Liver (tissue), 9 donors: ENCODE measurements around the gene HHAT. TPM values are rescaled to one million over a fixed set of nuclear protein-coding genes. Genes with fewer than 3 reads are reported as not detected.

Experiments used
- DNase-seq: peaks from one replicate; pipeline ENCODE4 v3.0.0-alpha.2; 2017; ENCODE audit warnings: low spot score
- H3K27ac ChIP-seq, 2 donors: one replicate each; pipeline ENCODE4 v1.7.0; 2013; ENCODE audit warnings: inconsistent platforms in 2 of 2, low read length in 2 of 2, control low read depth in 1 of 2, low read depth in 1 of 2, mild to moderate bottlenecking in 1 of 2
- H3K27me3 ChIP-seq, 4 donors: one replicate each; pipeline versions ENCODE4 v1.6.1 to v1.7.0; 2013; ENCODE audit warnings: low read length in 3 of 4, inconsistent platforms in 1 of 4, mild to moderate bottlenecking in 1 of 4, moderate library complexity in 1 of 4; ENCODE audit not compliant: control insufficient read depth in 4 of 4, insufficient read depth in 4 of 4
- H3K36me3 ChIP-seq, 4 donors: one replicate each; pipeline versions ENCODE4 v1.6.1 to v1.7.0; 2013; ENCODE audit warnings: low read length in 3 of 4, mild to moderate bottlenecking in 3 of 4, low read depth in 1 of 4, moderate library complexity in 1 of 4; ENCODE audit not compliant: control insufficient read depth in 4 of 4, insufficient read depth in 3 of 4
- H3K4me1 ChIP-seq, 4 donors: one replicate each; pipeline versions ENCODE4 v1.6.1 to v1.7.0; 2013; ENCODE audit warnings: low read length in 3 of 4, mild to moderate bottlenecking in 3 of 4, moderate library complexity in 1 of 4; ENCODE audit not compliant: control insufficient read depth in 4 of 4, insufficient read depth in 4 of 4
- H3K4me3 ChIP-seq, 3 donors: one replicate each; pipeline versions ENCODE4 v1.6.1 to v1.7.0; 2013; ENCODE audit warnings: low read length in 3 of 3, control low read depth in 1 of 3, low read depth in 1 of 3, mild to moderate bottlenecking in 1 of 3
- H3K9ac ChIP-seq, 2 donors: one replicate each; pipeline ENCODE4 v1.7.0; 2013; ENCODE audit warnings: low read length in 2 of 2, mild to moderate bottlenecking in 2 of 2, moderate library complexity in 2 of 2, control low read depth in 1 of 2, low read depth in 1 of 2
- H3K9me3 ChIP-seq, 4 donors: one replicate each; pipeline versions ENCODE4 v1.6.1 to v1.7.0; 2013; ENCODE audit warnings: low read length in 3 of 4; ENCODE audit not compliant: control insufficient read depth in 4 of 4
- CTCF ChIP-seq: fragments of 150-350 bp; IDR thresholded peaks from 2 replicates; pipeline ENCODE4 v1.5.1; 2017; ENCODE audit warnings: improper control_type of control experiment, low read depth, low read length; ENCODE audit not compliant: missing input control
- EGR1 ChIP-seq, 2 donors: IDR thresholded peaks; 2 replicates each; pipeline ENCODE4 v1.6.1; 2016 to 2018; ENCODE audit warnings: antibody characterized with exemption in 2 of 2, low read depth in 2 of 2
- FOXA1 ChIP-seq: IDR thresholded peaks from 2 replicates; pipeline ENCODE4 v1.6.1; 2016; ENCODE audit warnings: antibody characterized with exemption
- MAX ChIP-seq: IDR thresholded peaks from 2 replicates; pipeline ENCODE4 v1.6.1; 2016; ENCODE audit warnings: antibody characterized with exemption
- REST ChIP-seq: IDR thresholded peaks from 2 replicates; pipeline ENCODE4 v1.6.1; 2016; ENCODE audit warnings: antibody characterized with exemption, mild to moderate bottlenecking
- WGBS: extraction: QIAGEN DNeasy Blood & Tissue Kit; methylation state at CpG from one replicate; pipeline ENCODE4 v1.1.7; 2013; 5-methylcytosine and 5-hydroxymethylcytosine counted together
- polyA plus RNA-seq, 2 donors: library from polyadenylated mRNA; stranded (reverse) in 1 of 2; unstranded in 1 of 2; fragments of 200-250 nt in 1 of 2; fragments of >200 nt in 1 of 2; fragmentation: Nextera tagmentation in 1 of 2; extraction: Ambion mirVana in 1 of 2; gene quantifications; one replicate each; pipeline versions ENCODE4 v1.2.1 to v1.2.3, GENCODE V29; 2013 to 2015
- total RNA-seq, 2 donors: library from RNA; depleted of rRNA; stranded (reverse); fragments of >200 nt; gene quantifications; one replicate each; pipeline ENCODE4 v1.2.3, GENCODE V29; 2014
- donor health status: healthy.
- donor health status: healthy.
- donor health status: healthy.
- donor health status: healthy.
- donor health status: healthy.

HHAT gene
- total and polyA plus RNA-seq, 4 donors, result 1.3 to 2.2 (median 1.6) TPM

GRCh38 chr1:210663730-210664573 is 335.2 kb downstream of the HHAT start (continued):
- no peak for TF ChIP-seq CTCF

GRCh38 chr1:210669951-210670350 is 341.2 kb downstream of the HHAT start:
- no peaks in the 10 kb centered on the region for H3K4me1 ChIP-seq
- DNase-seq, result no peak
- H3K27me3 ChIP-seq, result no peaks in the 10 kb centered on the region
- no peak overlapping the region for H3K27ac ChIP-seq
- TF ChIP-seq REST (no peak), EGR1 (IDR thresholded peaks at IDR 0.05; ENCODE audit: low read depth in 2 of 2) (no peak)
- H3K9me3 ChIP-seq, result no peaks in the 10 kb centered on the region
- no peak overlapping the region for H3K4me3 ChIP-seq
- no peaks in the 10 kb centered on the region for H3K36me3 ChIP-seq
- H3K9ac ChIP-seq, result no peak overlapping the region

- Histone ChIP-seq H3K36me3 (no peaks in the 10 kb centered on the region), H3K9ac (no peak overlapping the region), H3K9me3 (no peaks in the 10 kb centered on the region), H3K27me3 (no peaks in the 10 kb centered on the region), H3K4me1 (no peaks in the 10 kb centered on the region), H3K27ac (no peak overlapping the region), H3K4me3 (no peak overlapping the region)
- no peak for DNase-seq
- 78% methylated on average over 3 of the region's 3 CpGs for WGBS
- TF ChIP-seq MAX, result no peak
- TF ChIP-seq EGR1 (IDR thresholded peaks at IDR 0.05; ENCODE audit: low read depth in 2 of 2), result no peak
- no peak for TF ChIP-seq REST
- no peak for TF ChIP-seq FOXA1
These were observed 345.4 kb downstream of the HHAT start for GRCh38 chr1:210674151-210674550.
